ENCODE data around the gene RAPGEF1.

DNA sequence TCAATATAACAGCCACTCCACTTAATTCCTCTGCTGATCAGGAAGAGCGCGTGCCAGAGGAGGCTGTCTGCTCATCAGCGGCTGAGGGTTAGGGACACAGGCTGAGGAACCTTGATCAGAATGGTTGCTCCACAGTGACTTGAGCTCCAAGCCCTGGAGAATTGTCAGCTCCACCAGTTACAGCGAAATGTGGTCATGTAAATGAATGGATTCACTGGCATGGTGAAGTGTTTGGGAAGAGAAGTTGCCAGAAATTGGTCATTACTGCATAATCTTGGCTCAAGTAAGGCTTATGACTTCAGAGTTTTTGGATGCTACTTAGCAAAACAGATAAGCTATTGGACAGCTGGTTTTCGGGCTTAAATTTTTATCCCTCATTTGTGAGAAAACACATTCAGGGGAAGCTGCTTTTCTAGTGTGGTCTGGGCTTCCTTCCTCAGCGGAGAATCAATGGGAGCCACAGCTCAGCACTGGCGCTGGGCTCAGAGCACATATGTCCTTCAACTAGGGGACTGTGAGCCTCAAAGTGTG, 129.6 kb downstream of the RAPGEF1 start:
- TF ChIP-seq, protein P1, sequence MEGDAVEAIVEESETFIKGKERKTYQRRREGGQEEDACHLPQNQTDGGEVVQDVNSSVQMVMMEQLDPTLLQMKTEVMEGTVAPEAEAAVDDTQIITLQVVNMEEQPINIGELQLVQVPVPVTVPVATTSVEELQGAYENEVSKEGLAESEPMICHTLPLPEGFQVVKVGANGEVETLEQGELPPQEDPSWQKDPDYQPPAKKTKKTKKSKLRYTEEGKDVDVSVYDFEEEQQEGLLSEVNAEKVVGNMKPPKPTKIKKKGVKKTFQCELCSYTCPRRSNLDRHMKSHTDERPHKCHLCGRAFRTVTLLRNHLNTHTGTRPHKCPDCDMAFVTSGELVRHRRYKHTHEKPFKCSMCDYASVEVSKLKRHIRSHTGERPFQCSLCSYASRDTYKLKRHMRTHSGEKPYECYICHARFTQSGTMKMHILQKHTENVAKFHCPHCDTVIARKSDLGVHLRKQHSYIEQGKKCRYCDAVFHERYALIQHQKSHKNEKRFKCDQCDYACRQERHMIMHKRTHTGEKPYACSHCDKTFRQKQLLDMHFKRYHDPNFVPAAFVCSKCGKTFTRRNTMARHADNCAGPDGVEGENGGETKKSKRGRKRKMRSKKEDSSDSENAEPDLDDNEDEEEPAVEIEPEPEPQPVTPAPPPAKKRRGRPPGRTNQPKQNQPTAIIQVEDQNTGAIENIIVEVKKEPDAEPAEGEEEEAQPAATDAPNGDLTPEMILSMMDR (conservative IDR thresholded peaks at IDR 0.05; ENCODE audit: low read depth, low read length): no peak
- TF ChIP-seq EZH2phosphoT487 (IDR thresholded peaks at IDR 0.05; ENCODE audit: borderline replicate concordance, low read length) (no peak), EZH2 (IDR thresholded peaks at IDR 0.05; ENCODE audit: low read length, unreplicated experiment) (no peak)

Data from PC-3 (cell line).